ENCODE measurements around the gene TGFBR3L.

GRCh38 chr19:7947939-7948338 lies 33.3 kb downstream of the TGFBR3L start:
- no peak for TF ChIP-seq CTCF (conservative IDR thresholded peaks at IDR 0.05)
- no peak for TF ChIP-seq ZFX (IDR thresholded peaks at IDR 0.05)

All from C4-2B (cell line).